Right lobe of liver (tissue), 4 donors: ENCODE results near the gene CIRBP.

Source experiments
- CTCF ChIP-seq, 4 donors: fragments of 200-600 bp in 3 of 4; fragments of 450-650 bp in 1 of 4; IDR thresholded peaks; one replicate each; pipeline versions ENCODE4 v1.5.1 to v1.8.0; 2016 to 2022; ENCODE audit warnings: antibody characterized with exemption in 4 of 4, mild to moderate bottlenecking in 2 of 4
- POLR2A ChIP-seq: fragments of 450-650 bp; IDR thresholded peaks from one replicate; pipeline ENCODE4 v1.6.1; 2017; ENCODE audit warnings: antibody characterized with exemption, mild to moderate bottlenecking
- donor health status: DM: no; HTN: no; CAD: no.
- donor health status: DM: no; HTN: no; CAD: no.
- donor health status: DM: no; HTN: yes; CAD: no.

- TF ChIP-seq CTCF (IDR thresholded peaks at IDR 0.05) (no peak), POLR2A (no peak)
These were observed 32.6 kb upstream of the CIRBP start for GRCh38 chr19:1236576-1236975.
